ENCODE results near the gene HMOX1.

The HMOX1 gene

GRCh38 chr22:35390933-35391332 is 10.0 kb downstream of the HMOX1 start:
- Histone ChIP-seq H3K4me2 (ENCODE audit: low read depth, low read length, poor library complexity, severe bottlenecking) (no peak overlapping the region), H2AFZ (ENCODE audit: low read length) (no peak overlapping the region), H3K9ac (ENCODE audit: low read depth, low read length, poor library complexity, severe bottlenecking) (no peak overlapping the region), H4K20me1 (ENCODE audit: insufficient read depth, low read length, poor library complexity, severe bottlenecking) (no peaks in the 10 kb centered on the region), H3K9me2 (replicated peaks; ENCODE audit: low read depth, low read length) (no peaks in the 10 kb centered on the region), H3K36me3 (ENCODE audit: insufficient read depth, low read length) (no peaks in the 10 kb centered on the region), H3F3A (ENCODE audit: low read depth) (no peaks in the 10 kb centered on the region), H3K4me1 (ENCODE audit: insufficient read depth, low read length, poor library complexity, severe bottlenecking) (no peaks in the 10 kb centered on the region), H3K79me2 (ENCODE audit: insufficient read depth, low read length) (no peaks in the 10 kb centered on the region), H3K27me3 (ENCODE audit: insufficient read depth, low read length, poor library complexity, severe bottlenecking) (no peaks in the 10 kb centered on the region), H3K9me3 (ENCODE audit: insufficient read depth, low read depth, low read length) (no peaks in the 10 kb centered on the region), H3K4me3 (ENCODE audit: low read length, poor library complexity, severe bottlenecking) (no peak overlapping the region)
- TF ChIP-seq EZH2phosphoT487 (IDR thresholded peaks at IDR 0.05; ENCODE audit: borderline replicate concordance) (no peak), CTCF (conservative IDR thresholded peaks at IDR 0.05; ENCODE audit: low read length) (no peak)

- Histone ChIP-seq H3K79me2 (ENCODE audit: insufficient read depth, low read length) (no peaks in the 10 kb centered on the region), H3K9me3 (ENCODE audit: insufficient read depth, low read depth, low read length) (no peaks in the 10 kb centered on the region), H3K4me1 (ENCODE audit: insufficient read depth, low read length, poor library complexity, severe bottlenecking) (no peaks in the 10 kb centered on the region), H3K9me2 (replicated peaks; ENCODE audit: low read depth, low read length) (no peaks in the 10 kb centered on the region), H3K27me3 (ENCODE audit: insufficient read depth, low read length, poor library complexity, severe bottlenecking) (no peaks in the 10 kb centered on the region), H2AFZ (ENCODE audit: low read length) (no peak overlapping the region), H3K4me2 (ENCODE audit: low read depth, low read length, poor library complexity, severe bottlenecking) (no peak overlapping the region), H4K20me1 (ENCODE audit: insufficient read depth, low read length, poor library complexity, severe bottlenecking) (no peaks in the 10 kb centered on the region), H3K4me3 (ENCODE audit: low read length, poor library complexity, severe bottlenecking) (no peak overlapping the region), H3K9ac (ENCODE audit: low read depth, low read length, poor library complexity, severe bottlenecking) (no peak overlapping the region), H3F3A (ENCODE audit: low read depth) (no peaks in the 10 kb centered on the region), H3K36me3 (ENCODE audit: insufficient read depth, low read length) (no peaks in the 10 kb centered on the region)
- TF ChIP-seq EZH2phosphoT487 (IDR thresholded peaks at IDR 0.05; ENCODE audit: borderline replicate concordance) (no peak), CTCF (conservative IDR thresholded peaks at IDR 0.05; ENCODE audit: low read length) (no peak)
Measured at GRCh38 chr22:35392357-35392756, 11.5 kb downstream of the HMOX1 start.

DNA sequence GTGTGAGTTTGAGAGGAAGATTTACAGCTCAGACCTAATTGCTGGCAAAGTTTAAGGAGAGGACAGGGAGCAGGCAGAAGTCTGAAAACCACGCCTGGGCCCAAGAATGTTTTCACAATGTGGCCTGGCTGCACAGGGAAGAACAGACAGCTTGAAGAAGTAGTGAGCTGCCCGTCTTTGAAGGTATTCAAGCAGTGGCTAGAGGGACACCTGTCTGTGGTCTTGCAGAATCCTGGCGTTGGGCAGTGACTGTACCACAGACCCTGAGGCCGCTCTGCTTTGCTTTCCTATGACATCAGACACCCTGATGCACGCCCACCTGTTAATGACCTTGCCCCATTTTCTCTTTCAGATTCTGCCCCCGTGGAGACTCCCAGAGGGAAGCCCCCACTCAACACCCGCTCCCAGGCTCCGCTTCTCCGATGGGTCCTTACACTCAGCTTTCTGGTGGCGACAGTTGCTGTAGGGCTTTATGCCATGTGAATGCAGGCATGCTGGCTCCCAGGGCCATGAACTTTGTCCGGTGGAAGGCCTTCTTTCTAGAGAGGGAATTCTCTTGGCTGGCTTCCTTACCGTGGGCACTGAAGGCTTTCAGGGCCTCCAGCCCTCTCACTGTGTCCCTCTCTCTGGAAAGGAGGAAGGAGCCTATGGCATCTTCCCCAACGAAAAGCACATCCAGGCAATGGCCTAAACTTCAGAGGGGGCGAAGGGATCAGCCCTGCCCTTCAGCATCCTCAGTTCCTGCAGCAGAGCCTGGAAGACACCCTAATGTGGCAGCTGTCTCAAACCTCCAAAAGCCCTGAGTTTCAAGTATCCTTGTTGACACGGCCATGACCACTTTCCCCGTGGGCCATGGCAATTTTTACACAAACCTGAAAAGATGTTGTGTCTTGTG is 12.5 kb downstream of the HMOX1 start:
- H3F3A ChIP-seq (ENCODE audit: low read depth) = no peaks in the 10 kb centered on the region
- H3K4me3 ChIP-seq (ENCODE audit: low read length, poor library complexity, severe bottlenecking) = no peak overlapping the region
- no peak overlapping the region for H2AFZ ChIP-seq (ENCODE audit: low read length)
- H3K79me2 ChIP-seq (ENCODE audit: insufficient read depth, low read length) = no peaks in the 10 kb centered on the region
- no peak for TF ChIP-seq CTCF (conservative IDR thresholded peaks at IDR 0.05; ENCODE audit: low read length)
- TF ChIP-seq EZH2phosphoT487 (IDR thresholded peaks at IDR 0.05; ENCODE audit: borderline replicate concordance) = no peak
- H3K4me2 ChIP-seq (ENCODE audit: low read depth, low read length, poor library complexity, severe bottlenecking) = no peak overlapping the region
- no peaks in the 10 kb centered on the region for H3K27me3 ChIP-seq (ENCODE audit: insufficient read depth, low read length, poor library complexity, severe bottlenecking)
- no peaks in the 10 kb centered on the region for H4K20me1 ChIP-seq (ENCODE audit: insufficient read depth, low read length, poor library complexity, severe bottlenecking)
- no peak overlapping the region for H3K9ac ChIP-seq (ENCODE audit: low read depth, low read length, poor library complexity, severe bottlenecking)
- H3K9me2 ChIP-seq (replicated peaks; ENCODE audit: low read depth, low read length) = no peaks in the 10 kb centered on the region
- no peaks in the 10 kb centered on the region for H3K36me3 ChIP-seq (ENCODE audit: insufficient read depth, low read length)
- no peaks in the 10 kb centered on the region for H3K9me3 ChIP-seq (ENCODE audit: insufficient read depth, low read depth, low read length)
- no peaks in the 10 kb centered on the region for H3K4me1 ChIP-seq (ENCODE audit: insufficient read depth, low read length, poor library complexity, severe bottlenecking)

Data from Loucy (cell line).